Mesothelial cell of epicardium (in vitro differentiated cells): ENCODE measurements around the gene C2orf68. TPM values are rescaled to one million over a fixed set of nuclear protein-coding genes. Genes with fewer than 3 reads are reported as not detected.

Source experiments
- DNase-seq, 2 experiments: peaks; one replicate each; pipeline ENCODE4 v3.0.0; 2021; ENCODE audit warnings: low spot score in 2 of 2; ENCODE audit not compliant: unreplicated experiment in 2 of 2
- H3K27ac Mint-ChIP-seq: 2 replicates; pipeline ENCODE4 v1.8.0; 2021; ENCODE audit warnings: mixed read lengths
- H3K27me3 Mint-ChIP-seq: 2 replicates; pipeline ENCODE4 v1.8.0; 2021; ENCODE audit warnings: low read depth, mixed read lengths
- H3K36me3 Mint-ChIP-seq: 2 replicates; pipeline ENCODE4 v1.8.0; 2021; ENCODE audit warnings: mixed read lengths
- H3K4me1 Mint-ChIP-seq: 2 replicates; pipeline ENCODE4 v1.8.0; 2021; ENCODE audit warnings: mixed read lengths
- H3K4me3 Mint-ChIP-seq: 2 replicates; pipeline ENCODE4 v1.8.0; 2021; ENCODE audit warnings: mild to moderate bottlenecking, moderate library complexity, mixed read lengths
- H3K9me3 Mint-ChIP-seq: 2 replicates; pipeline ENCODE4 v1.8.0; 2021; ENCODE audit warnings: mixed read lengths
- total RNA-seq: library from RNA; stranded (reverse); gene quantifications from 3 replicates; pipeline ENCODE4 v1.2.1, GENCODE V29; 2021
- TF ChIP-seq, protein P1 (sequence below): fragments of 200-600 bp; sonication (generic); IDR thresholded peaks from one replicate; pipeline ENCODE4 v1.5.0; 2021; ENCODE audit warnings: antibody characterized with exemption; ENCODE audit not compliant: unreplicated experiment

C2orf68 gene
- total RNA-seq, 1 donor from 2014 or later, result 74.6 TPM

DNA sequence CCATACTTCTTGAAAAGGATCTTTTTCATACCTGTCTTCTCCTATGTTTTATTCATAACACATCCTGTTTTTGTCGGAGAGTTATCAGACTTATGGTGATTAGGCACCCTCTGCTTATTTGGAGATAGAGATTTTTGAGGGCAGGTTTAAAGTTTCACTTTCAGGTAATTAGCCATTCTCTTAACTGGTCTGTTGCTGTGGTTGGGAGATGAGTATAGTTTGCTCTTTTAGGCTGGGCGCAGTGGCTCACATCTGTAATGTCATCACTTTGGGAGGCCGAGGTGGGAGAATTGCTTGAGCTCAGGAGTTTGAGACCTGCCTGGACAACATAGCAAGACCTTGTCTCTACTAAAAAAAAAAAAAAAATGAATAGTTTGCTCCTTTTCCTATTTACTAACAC is 30.9 kb upstream of the C2orf68 start:
- Mint-ChIP-seq H3K27ac (no peak overlapping the region), H3K4me1 (no peaks in the 10 kb centered on the region), H3K4me3 (no peak overlapping the region), H3K9me3 (no peaks in the 10 kb centered on the region), H3K27me3 (no peaks in the 10 kb centered on the region), H3K36me3 (peaks cover 41% of the 10 kb centered on the region)
- TF ChIP-seq, protein P1, sequence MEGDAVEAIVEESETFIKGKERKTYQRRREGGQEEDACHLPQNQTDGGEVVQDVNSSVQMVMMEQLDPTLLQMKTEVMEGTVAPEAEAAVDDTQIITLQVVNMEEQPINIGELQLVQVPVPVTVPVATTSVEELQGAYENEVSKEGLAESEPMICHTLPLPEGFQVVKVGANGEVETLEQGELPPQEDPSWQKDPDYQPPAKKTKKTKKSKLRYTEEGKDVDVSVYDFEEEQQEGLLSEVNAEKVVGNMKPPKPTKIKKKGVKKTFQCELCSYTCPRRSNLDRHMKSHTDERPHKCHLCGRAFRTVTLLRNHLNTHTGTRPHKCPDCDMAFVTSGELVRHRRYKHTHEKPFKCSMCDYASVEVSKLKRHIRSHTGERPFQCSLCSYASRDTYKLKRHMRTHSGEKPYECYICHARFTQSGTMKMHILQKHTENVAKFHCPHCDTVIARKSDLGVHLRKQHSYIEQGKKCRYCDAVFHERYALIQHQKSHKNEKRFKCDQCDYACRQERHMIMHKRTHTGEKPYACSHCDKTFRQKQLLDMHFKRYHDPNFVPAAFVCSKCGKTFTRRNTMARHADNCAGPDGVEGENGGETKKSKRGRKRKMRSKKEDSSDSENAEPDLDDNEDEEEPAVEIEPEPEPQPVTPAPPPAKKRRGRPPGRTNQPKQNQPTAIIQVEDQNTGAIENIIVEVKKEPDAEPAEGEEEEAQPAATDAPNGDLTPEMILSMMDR, result no peak
- no peak for DNase-seq

DNA sequence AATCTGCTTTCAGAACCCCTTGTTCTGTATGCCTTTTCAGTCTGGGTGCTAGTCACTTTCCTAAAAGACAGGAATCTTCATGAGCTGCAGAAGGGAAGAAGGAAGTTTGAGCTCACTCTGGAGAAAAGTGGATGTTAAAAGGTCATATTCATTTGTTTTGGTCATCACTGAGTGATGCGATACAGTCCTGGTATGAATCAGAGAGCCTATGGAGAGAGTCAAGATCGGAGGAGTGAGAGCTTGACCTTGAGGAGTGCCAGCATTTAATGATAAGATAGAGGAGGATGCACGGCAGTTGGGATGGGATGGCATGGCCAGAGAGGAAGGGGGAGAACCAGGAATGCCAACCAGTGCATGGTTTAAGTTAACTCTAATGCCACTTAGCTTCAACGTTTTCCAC is 23.8 kb upstream of the C2orf68 start:
- H3K27ac Mint-ChIP-seq, result no peak overlapping the region
- peaks cover 49% of the 10 kb centered on the region for H3K36me3 Mint-ChIP-seq
- no peaks in the 10 kb centered on the region for H3K27me3 Mint-ChIP-seq
- TF ChIP-seq, protein P1, result no peak
- H3K4me1 Mint-ChIP-seq, result no peaks in the 10 kb centered on the region
- no peaks in the 10 kb centered on the region for H3K9me3 Mint-ChIP-seq
- DNase-seq, result no peak
- no peak overlapping the region for H3K4me3 Mint-ChIP-seq

DNA sequence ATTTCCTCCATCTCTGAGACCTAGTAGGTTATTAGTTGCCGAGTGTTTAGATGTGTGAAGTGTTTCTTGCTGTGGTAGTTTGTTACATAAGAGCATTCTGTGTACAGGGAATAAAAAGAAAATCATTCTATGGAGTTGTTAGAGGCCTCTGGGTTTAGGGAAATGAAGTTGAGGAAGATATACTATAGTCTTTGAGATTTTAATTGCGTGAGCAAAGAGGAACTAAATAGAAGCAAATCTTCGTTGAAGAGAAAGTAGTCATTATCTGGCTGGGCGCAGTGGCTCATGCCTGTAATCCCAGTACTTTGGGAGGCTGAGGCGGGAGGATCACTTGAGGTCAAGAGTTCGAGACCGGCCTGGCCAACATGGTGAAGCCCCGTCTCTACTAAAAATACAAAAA is 23.1 kb upstream of the C2orf68 start:
- H3K27ac Mint-ChIP-seq, result no peak overlapping the region
- TF ChIP-seq, protein P1, result no peak

DNA sequence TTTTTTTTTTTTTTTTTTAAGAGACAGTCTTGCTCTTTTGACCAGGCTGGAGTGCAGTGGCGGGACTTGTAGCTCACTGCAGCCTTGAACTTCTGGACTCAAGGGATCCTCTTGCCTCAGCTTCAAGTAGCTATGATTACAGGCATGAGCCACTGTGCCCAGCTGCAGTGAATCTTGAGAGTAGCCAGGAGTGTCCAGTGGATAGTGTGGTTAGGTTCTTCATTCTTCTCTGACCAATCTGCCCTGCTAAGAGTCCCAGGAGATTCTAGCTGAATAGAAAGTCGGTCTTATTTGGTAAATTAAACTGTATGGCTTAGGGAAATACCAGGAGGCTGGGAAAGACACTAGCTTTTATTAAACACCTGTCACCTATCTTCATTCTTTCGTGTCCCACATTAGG is 19.4 kb upstream of the C2orf68 start:
- no peaks in the 10 kb centered on the region for H3K9me3 Mint-ChIP-seq
- no peak overlapping the region for H3K4me3 Mint-ChIP-seq
- no peaks in the 10 kb centered on the region for H3K4me1 Mint-ChIP-seq
- H3K36me3 Mint-ChIP-seq, result peaks cover 47% of the 10 kb centered on the region
- TF ChIP-seq, protein P1, result no peak
- no peak for DNase-seq
- H3K27ac Mint-ChIP-seq, result no peak overlapping the region
- no peaks in the 10 kb centered on the region for H3K27me3 Mint-ChIP-seq

More for the DNA sequence above, 23.1 kb upstream of the C2orf68 start:
- DNase-seq, result no peak
- H3K4me1 Mint-ChIP-seq, result no peaks in the 10 kb centered on the region
- no peaks in the 10 kb centered on the region for H3K9me3 Mint-ChIP-seq
- H3K4me3 Mint-ChIP-seq, result no peak overlapping the region
- peaks cover 51% of the 10 kb centered on the region for H3K36me3 Mint-ChIP-seq
- H3K27me3 Mint-ChIP-seq, result no peaks in the 10 kb centered on the region

DNA sequence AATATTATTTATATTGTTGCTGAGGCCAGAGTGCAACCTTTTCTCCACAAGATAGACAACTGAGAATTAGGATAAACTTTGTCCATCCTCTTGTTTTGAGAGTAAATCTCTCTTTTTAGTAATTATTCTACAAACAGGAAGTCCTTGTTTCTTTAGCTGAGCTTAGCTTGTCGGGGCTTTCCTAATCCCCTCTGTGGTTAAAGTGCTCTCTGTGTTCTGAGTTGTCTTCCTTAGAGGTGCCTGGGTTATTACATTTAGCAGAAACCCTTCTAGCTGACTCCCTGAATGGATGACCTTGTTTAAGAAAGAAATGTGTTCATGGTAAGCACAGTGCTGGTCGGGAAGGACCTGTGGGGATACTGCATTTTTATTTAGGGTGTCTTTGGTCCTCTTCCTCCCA is 16.8 kb upstream of the C2orf68 start:
- Mint-ChIP-seq H3K27ac (no peak overlapping the region), H3K9me3 (no peaks in the 10 kb centered on the region), H3K36me3 (peaks cover 48% of the 10 kb centered on the region), H3K4me1 (no peaks in the 10 kb centered on the region), H3K27me3 (no peaks in the 10 kb centered on the region), H3K4me3 (no peak overlapping the region)
- DNase-seq, result no peak
- TF ChIP-seq, protein P1, result no peak

DNA sequence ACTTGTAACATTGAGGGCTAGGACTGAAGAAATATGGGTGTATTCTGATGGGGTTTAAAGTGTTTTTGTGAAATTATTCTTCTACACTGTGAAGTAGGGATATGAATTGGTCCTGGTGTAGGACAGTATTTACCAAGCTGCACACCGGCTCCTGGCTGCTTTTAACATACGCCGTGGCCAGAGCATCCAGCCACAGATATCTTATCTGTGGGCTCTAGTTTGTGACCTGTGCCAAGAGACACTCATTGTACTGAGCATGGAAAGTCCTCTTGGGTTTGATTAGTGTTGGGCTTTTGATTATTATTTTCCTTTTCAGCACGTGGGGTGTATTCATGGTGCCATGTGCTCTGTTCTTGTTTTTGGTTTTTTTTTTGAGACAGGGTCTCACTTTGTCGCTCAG is 12.1 kb upstream of the C2orf68 start:
- H3K9me3 Mint-ChIP-seq, result no peaks in the 10 kb centered on the region
- TF ChIP-seq, protein P1, result no peak
- no peak overlapping the region for H3K4me3 Mint-ChIP-seq
- no peak for DNase-seq
- peaks cover 38% of the 10 kb centered on the region for H3K36me3 Mint-ChIP-seq
- H3K4me1 Mint-ChIP-seq, result peaks cover 2% of the 10 kb centered on the region
- H3K27ac Mint-ChIP-seq, result no peak overlapping the region
- H3K27me3 Mint-ChIP-seq, result no peaks in the 10 kb centered on the region
